ENCODE results near the gene CACNA2D4.

The CACNA2D4 gene

DNA sequence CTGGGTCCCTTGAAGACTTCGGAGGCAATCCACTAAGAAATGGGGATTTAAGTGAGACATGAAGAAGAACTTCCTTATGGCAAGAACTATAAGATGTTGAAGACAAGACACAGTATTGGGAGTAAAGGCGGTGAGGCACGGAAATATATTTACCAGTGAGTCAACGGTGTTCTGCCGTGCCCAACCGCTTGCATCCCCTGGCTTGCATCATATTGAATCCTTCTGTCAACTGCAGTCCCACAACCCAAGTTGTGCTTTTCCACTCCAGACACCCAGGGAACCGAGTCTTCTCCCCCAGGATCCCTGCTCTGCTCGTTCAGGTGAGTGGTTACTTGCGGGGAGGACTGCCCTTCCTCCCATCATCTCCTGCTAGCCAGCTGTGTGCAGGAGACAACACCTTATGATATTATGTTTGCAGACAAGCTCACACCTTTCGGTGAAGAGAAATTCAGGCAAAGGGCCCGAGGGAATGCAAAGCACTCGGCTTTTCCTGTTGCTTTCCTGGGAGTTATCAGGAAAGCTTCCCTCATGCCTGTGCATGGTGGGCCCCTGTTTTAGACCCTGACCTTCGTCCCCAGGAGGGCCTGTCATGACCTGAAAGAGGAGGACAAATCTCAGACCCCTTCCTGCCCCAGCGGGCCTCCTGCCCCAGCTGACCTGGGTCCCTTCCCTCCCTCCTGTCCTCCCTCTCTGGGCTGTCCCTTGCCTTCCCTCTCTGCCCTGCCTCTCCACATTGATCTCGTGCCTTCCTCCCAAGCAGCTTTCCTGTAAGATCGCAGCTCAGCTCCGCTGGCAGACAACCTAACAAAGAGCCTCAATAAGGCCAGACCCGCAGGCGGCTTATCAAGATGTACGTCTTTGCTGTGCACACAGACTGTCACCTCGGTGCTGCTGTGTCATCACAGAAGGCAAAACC lies 102.4 kb downstream of the CACNA2D4 start:
- DNase-seq: no peak

DNA sequence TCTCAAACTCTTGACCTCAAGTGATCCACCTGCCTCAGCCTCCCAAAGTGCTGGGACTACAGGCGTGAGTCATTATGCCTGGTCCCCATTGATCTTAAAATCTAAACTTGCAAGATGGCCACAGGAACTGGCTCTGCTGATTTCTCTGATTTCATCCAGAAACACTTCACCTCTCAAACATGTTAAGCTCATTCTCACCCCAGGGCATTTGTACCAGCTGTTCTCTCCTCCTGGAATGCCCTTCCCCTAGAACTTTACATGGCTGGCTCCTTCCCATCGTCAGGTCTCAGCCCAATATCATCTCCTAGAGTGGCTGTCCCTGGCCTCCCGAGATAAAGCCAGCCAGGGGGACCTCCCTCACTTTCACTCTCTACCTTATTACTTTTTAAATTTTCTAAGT lies 103.3 kb downstream of the CACNA2D4 start:
- DNase-seq: no peak

GRCh38 chr12:1814266-1814665 lies 104.2 kb downstream of the CACNA2D4 start:
- DNase-seq: no peak

GRCh38 chr12:1812650-1813302 lies 105.7 kb downstream of the CACNA2D4 start:
- peak in 1 of 5 donors; percentile 25 for DNase-seq

GRCh38 chr12:1811948-1812291 lies 106.5 kb downstream of the CACNA2D4 start:
- DNase-seq: no peak

DNA sequence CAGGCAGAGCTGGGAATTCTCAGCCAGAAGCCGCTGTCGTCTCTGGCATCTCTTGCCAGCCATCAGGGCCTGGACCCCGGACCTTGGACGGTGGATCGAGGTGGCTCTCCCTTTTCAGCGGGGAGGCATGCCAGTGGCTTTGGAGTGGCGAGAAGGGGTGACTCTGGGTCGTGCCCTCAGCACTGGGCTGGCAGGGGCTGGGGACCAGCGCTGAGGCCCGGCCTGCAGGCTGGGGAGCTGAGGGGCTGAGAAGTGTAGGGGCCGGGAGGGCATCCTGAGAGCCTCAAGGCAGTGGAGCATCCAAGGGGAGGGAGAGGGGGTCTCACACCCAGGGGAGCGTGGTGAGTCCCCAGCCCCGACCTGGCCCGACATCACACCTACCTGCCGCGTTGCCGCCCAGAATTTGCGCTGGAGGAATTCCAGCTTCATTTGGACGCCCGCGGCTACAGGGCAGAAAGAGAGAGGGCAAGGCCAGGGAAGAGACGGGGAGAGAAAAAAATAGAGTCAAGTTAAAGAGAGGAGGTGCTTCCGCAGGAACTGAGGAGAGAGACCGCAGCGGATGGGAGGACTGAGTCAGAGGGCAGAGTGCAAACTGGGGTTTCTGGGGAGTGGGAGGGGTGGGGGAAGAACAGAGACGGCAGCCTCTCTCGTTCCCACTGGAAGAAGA lies 107.0 kb downstream of the CACNA2D4 start:
- peak in 2 of 5 donors; percentile 19 to 60 for DNase-seq

- no peak for DNase-seq
Measured at GRCh38 chr12:1810931-1811280, 107.5 kb downstream of the CACNA2D4 start.

DNA sequence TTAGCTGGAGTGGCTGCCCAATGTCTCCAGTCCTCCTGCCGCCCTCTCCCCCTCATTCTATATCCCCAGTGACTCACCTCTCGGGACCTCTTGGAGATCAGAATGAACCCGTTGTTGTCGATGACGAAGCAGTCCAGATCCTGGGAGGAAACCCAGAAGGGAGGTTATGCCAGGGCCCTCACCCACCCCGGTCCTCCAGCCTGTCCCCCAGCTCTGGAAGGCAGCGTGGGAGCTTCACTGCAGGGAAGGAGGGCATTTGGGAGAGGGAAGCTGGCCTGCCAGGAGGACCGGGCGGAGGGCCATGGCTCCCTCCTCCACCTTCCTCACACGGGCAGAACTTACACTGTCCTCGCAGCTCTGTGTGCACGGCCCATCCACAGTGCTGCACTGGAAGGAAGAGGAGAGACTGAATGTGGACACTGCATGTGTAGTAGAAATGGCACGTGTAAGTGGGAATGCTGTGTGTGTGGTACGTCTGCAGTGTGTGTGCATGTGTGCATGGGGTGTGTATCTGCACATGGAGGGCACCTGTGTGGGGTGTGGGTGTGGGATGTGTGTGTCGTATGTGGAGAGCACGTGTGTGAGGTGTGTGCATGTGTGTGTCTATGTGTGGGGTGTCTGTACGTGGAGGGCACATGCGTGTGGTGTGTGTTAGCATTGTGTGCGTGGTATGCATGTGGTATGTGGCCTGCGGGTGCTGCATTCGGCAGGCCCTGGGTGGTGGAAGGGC lies 108.1 kb downstream of the CACNA2D4 start:
- no peak for DNase-seq

- no peak for DNase-seq
Measured at GRCh38 chr12:1809591-1810190, 108.8 kb downstream of the CACNA2D4 start.

GRCh38 chr12:1808798-1809480 lies 109.5 kb downstream of the CACNA2D4 start:
- no peak for DNase-seq

DNA sequence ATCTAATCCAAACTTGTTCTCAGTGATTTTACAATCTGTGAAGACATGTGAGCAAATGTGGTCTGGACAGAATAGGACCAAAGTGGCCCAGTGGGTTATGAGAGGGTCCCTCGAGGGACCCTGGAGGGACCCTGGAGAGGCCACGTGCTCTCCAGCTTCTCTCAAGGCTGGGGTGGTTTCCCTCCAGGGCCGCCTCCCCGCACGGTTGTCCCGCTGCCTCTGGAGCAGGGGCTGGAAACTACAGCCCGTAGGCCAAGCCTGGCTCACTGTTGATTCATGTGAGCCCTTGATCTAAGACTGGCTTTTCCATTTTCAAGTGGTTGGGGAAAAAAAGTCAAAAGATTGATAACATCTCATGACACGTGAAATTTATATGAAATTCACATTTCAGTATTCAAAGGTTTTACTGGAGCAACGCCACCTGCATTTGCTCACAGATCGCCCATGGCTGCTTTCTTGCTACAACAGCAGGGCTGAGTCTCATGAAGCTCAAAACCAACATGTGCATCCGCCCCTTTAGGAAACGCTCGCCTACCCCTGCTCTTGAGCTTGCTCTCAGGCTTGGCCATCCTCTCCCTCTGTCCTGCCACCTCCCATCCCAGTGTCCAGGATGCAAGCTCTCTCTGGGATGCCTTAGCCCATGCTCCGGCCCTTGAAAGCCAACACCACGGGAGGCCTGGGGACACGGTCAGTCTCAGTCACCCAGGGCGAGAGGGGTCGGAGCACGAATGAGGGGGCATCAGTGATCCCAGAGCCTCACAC lies 110.2 kb downstream of the CACNA2D4 start:
- no peak for DNase-seq

GRCh38 chr12:1807087-1807860 lies 111.2 kb downstream of the CACNA2D4 start:
- no peak for DNase-seq

GRCh38 chr12:1806301-1807086 lies 112.0 kb downstream of the CACNA2D4 start:
- DNase-seq: no peak

DNA sequence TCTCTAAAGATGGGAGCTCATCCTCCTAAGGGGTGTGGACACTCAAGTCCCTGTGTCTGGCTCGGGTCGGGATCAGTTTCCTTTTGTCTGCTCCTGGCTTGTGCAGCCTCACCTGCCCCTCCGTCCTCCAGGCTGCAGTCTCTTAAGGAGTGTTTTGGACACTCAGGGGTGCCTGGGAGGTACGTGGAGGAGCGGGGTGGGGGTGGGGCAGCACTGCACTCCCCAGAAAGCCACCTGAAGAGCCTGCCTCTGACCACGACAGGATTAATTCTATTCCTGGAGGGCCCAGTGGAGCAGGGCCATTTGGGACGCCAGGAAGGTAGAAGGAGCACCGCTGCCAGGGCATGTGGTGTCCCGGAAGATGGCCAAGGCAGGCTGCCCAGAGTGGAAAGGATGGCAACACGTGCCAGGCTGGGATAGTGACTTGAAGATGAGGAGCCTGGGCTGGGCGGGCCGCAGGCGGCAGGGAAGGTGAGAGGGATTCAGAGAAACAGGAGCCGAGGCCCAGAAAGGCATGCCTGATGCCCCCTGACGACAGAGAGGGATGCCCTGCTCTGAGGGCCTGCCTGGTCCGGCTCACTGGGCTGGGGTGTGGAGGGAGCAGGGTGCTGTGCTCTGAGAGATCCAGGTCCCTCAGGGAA lies 112.9 kb downstream of the CACNA2D4 start:
- peak in 1 of 5 donors; percentile 9 for DNase-seq

- DNase-seq: peak; percentile 70 to 87 (median 76)
Measured at GRCh38 chr12:1804545-1805332, 113.7 kb downstream of the CACNA2D4 start.

- DNase-seq: no peak
Measured at GRCh38 chr12:1803736-1804135, 114.7 kb downstream of the CACNA2D4 start.

DNA sequence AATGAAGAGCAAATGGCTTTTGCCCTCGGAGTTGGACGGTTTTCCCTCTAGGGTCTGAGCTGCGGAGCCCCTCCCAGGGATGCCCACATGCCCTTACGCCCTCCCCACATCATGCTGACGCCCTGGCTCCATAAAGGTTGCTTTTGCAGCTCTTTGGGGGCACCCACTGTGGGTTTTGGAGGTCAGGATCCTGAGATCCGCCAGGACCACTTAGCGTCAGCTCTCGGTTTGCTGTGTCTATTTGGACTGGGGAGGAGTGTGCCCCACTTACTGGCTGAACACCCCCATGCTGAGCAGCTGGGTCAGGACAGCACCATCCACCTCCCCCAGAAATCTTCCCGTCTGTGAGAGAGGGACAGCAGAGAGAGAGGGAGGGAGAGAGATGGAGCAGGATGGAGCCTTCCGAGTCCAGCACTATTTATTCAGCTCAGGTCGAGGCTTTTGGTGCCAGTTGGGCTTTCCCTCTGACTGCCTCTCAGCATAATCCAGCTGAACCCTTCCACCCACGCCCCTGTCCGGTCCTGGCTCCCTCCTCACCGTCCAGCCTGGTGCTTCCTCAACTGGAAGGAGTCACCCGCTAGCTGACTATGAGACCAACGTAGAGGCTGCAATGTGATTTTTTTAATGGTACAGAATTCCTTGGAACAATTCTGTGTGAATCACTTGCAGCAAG lies 117.0 kb downstream of the CACNA2D4 start:
- DNase-seq: no peak
